GM10266 (cell line): ENCODE measurements around the gene HNRNPLL.

ENCODE experiments used
- DNase-seq: peaks from one replicate; pipeline ENCODE4 v3.0.0; 2012; ENCODE audit errors: extremely low spot score
- TF ChIP-seq, protein P1 (sequence below): IDR thresholded peaks from 2 replicates; pipeline ENCODE4 v1.5.1; 2012; ENCODE audit warnings: mild to moderate bottlenecking, low read depth; ENCODE audit not compliant: control insufficient read depth, insufficient read depth; ENCODE audit errors: missing control alignments

The HNRNPLL gene

DNA sequence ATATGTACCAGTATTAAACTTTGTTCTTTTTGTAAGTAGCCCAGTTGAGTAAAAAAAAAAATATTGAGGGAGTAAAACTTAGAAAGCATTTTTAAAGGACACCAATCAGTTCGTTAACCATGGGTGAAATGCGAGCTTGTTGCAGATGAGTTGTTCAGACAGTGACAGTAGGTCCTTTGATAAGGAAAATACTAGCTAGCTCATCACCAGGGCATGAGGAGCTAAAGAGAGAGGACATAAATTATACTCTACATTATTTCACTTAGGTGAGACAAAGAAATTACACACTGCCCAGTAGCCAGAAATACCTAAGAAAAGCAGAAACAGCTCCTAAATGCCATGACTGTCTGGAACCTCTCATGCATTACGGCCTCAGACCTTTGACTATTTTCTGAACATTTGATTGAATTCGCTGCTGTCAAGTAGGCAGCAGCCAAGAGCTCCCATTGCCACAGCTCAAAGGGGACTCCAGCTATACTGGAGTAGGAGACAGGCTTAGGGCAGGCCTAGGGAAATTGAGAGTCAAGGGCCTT, 2.6 kb upstream of the HNRNPLL start:
- no peak for DNase-seq
- TF ChIP-seq, protein P1, sequence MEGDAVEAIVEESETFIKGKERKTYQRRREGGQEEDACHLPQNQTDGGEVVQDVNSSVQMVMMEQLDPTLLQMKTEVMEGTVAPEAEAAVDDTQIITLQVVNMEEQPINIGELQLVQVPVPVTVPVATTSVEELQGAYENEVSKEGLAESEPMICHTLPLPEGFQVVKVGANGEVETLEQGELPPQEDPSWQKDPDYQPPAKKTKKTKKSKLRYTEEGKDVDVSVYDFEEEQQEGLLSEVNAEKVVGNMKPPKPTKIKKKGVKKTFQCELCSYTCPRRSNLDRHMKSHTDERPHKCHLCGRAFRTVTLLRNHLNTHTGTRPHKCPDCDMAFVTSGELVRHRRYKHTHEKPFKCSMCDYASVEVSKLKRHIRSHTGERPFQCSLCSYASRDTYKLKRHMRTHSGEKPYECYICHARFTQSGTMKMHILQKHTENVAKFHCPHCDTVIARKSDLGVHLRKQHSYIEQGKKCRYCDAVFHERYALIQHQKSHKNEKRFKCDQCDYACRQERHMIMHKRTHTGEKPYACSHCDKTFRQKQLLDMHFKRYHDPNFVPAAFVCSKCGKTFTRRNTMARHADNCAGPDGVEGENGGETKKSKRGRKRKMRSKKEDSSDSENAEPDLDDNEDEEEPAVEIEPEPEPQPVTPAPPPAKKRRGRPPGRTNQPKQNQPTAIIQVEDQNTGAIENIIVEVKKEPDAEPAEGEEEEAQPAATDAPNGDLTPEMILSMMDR: no peak

DNA sequence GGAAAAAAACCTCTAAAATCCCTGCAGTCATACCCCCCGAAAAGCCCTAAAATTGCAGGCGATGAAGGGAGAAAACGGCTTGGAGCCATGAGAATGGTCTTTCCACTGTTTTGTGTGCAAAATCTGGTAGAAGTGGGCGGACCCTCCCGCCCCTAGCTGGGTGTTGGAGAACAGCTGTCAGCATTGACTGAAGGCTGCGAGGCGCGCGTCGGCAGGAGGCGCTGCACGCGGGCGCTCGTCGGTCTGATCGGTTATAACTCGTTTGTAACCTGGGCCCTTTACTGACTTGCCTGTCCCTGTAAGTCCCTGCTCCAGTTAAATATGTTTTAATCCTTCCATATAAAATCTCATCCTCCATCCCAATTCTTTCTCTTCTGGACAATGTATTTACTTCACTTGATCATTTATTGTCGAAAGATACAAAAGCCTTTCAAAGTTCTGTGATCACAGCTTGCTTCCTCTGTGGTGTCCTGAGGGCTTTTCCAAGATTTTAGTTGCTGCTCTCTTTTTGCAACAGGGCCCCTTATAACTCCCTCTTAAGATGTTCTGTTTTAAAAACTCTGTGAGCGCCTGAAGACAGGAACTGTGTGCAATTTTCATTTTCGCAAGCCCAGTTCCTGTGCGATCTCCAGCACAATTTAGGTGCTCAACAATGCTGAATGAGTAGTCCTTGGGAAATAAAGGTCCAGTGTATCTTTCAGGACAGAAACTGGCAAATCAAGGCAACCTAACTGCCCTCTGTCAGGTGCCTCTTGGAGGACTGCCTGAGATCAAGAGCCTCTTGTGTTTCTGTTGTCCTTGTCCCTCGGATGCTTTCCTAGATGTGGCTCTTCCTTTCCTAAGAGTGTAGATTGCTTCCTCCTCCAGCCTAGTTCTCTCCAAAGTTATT, 918 bp upstream of the HNRNPLL start:
- DNase-seq: peak; percentile 80
- TF ChIP-seq, protein P1: peak; percentile 93

DNA sequence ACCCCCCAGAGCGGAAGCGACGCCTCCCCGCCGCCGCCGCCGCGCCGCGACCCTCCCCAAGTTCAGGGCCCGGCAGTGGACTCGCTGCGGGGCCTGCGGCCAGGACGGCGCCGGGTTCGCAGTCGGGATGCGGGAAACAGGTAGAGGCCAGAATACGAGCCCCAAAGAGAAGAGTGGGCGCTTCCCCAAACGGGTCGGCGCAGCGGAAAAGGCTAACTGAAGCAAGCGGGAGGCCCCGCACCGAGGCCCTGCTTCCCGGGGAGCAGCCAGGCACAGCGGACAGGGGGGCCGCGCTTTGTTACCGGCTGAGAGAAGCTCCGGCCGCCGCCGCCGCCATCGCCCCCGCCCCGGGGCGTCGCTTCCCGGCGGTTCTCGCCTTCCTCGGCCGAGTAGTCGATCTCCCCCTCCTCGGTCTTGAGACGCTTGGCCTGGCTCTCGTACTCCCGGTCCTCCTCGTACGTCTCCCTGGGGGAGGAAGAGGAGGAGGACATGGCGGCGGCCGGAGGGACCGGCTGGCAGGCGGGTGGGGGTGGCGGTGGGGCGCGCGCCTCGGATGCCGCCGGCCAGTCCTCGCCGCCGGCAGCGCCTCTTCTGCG, 494 bp downstream of the HNRNPLL start:
- TF ChIP-seq, protein P1: no peak
- peak; percentile 64 for DNase-seq

DNA sequence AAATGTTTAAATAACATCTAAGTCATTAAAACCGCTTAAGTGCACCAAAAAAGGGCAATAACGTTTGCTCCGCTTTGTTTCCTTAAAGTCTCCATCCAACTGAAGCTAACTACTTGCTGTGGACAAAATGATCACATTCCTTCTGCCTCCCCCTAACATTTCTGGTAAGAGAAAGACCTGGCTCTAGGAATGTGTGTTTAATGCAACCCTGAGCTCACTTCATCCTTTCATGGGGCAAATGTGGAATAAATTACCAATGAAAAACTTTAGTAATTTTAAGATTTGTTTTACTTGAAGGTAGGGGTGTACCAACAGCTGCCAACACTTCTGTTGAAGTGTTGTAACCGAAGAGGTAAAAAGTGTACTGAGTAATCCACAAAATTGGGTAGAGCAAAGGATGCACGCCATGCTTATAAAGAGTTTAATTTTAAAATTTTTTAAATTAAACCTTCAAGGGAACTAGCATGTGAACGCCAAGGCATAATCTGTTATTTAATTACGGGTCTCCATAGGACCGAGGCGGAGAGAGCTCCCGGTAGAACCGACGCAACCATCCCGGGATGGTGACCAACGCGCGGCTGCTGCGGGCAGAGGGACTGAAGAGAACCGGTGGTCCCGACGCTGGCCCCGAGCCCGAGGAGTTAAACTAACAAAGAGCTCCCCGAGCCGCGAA, 1.1 kb downstream of the HNRNPLL start:
- TF ChIP-seq, protein P1: no peak
- DNase-seq: no peak

DNA sequence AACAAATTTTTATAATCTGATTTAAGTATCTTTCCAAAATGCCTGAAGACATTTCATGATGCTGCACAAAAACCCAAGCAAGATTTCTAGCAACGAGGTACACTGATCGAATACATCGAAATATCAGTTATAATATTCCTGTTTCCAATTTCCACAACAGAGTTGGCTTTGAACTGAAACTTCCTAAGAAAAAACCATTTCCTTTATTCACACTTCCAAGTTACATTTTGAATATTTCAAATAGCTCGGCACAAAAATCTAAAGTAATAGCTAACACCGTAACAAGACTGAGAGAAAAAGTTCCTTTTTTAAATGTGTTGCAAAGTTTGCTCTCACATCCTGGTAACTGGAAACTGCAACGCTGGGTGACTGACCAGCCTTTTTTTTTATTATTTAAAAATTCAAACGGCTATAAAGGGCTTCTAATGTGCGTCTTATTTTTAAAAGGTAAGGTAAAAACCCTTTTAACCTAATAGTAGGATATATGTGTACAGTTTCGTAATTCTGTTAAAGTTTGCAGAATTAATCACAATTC, 1.7 kb downstream of the HNRNPLL start:
- no peak for DNase-seq
- TF ChIP-seq, protein P1: no peak

DNA sequence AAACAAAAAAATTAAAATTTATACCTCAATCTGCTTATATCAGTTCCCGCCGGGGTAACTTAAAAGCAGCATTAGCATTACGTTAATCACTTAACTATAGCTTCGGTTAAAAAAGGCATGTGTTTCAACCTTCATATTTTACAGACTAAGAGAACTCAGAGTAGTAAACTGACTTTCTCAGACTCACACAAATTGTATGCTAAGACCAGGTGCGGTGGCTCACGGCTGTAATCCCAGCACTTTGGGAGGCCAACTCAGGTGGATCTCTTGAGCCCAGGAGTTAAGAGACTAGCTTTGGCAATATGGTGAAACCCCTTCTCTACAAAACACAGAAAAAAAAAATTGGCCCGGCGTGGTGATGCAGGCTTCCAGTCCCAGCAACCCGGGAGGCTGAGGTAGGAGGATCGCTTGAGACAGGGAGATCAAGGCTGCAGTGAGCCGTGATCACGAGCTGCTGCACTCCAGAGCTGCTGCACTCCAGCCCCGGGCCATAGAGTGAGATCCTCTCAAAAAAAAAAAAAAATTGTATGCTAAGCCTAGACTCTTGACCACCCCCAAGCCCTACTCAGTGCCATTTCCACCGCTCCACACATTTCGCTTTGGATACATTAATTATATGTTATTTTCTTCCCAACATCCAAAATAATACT, 2.4 kb downstream of the HNRNPLL start:
- no peak for DNase-seq
- TF ChIP-seq, protein P1: no peak
